Activated T-cell treated with anti-CD3 and anti-CD28 coated beads for 48 hours (primary cell): ENCODE measurements around the gene KANSL1.

Experiments used
- DNase-seq: peaks from one replicate; pipeline ENCODE4 v3.0.0-alpha.2; 2020; ENCODE audit warnings: low read depth

The KANSL1 gene

DNA sequence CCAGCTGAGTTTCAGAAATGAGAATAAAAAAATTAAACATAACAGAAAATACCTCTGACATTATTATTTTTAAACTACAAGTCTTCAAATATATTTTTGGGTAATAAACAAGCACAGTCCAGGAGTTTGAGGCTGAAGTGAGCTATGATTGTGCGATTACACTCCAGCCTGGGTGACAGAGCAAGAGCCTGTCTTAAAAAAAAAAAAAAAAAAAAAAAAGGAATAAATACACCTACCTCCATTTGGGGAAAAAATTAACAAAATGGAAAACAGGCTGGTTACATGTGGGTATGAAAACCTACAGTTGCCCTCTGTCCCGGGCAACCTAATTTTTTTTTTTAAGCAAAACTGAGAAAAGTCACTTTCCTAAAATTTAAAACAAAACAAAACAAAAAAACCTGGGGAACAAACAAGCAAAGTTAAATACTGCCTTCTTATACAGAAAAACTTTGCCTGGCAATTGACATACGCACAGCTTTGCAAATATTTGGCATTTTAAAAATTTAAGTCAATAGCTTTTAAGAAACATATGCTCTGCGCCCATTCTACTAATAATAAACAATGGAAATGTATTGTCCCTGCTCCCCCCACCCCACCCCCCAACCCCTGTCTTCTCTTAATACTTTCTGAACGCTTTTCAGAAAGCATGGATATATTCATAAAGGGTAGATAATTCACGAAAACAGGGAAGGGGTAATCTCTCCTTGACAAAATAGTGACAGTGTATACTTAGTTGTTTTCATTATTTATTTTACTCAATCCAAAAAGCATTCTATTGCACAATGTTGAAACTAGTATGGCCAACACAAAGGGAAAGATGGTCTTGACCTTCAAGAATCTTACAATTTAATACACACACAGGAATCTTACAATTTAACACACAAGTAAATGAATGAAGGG, 112.9 kb downstream of the KANSL1 start:
- no peak for DNase-seq

DNA sequence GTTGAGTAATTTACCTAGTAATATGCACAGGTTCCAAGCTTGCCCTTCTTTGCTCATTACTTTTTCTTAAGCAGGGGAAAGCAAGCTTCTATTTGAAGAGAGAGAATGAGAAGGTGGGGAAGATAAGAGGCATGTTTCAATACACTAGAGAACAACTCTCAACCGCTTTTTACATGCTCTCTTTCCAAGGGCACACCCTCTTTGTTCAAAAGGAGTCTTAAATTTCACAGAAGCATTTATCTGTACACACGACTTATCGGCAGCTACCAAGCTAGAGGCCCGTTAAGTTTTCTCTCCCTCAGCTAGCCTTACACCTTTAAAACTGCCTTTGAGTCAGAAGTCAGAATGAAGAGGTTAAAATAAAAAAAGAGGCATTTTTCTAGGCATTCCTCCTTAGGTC, 114.6 kb downstream of the KANSL1 start:
- no peak for DNase-seq

DNA sequence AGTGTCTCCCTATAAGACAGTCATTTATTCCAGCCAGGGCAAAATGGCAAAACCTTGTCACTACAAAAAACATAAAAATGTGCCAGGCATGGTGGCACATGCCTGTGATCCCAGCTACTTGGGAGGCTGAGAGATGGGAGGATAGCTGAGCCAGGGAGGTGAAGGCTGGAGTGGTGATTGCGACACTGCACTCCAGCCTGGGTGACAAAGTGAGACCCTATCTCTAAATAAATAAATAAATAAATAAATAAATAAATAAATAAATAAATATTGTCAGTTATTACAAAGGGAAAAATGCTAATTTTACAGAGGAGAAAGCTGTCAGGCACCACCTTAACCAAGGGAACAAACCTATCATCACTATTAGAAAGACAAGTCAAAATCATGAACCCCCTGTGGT, 118.7 kb downstream of the KANSL1 start:
- DNase-seq, result no peak

DNA sequence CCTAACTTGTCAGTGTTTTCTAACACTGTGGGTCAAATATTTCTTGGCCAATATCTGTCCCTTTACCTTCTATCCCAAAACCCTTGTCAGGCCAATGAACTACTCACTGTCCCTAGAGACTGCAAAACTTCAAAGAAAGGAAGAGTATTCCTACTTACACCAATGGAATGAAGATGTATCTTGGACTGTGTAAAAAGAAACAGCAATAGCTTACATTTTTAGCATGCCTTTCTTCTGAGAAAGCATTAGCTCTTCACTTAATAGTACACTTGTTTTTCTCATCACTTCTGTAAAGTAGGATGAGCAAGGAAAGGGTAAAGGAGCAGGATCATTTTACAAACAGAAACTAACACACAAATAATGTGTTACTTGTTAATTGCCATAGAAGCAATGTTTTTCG, 120.2 kb downstream of the KANSL1 start:
- no peak for DNase-seq

DNA sequence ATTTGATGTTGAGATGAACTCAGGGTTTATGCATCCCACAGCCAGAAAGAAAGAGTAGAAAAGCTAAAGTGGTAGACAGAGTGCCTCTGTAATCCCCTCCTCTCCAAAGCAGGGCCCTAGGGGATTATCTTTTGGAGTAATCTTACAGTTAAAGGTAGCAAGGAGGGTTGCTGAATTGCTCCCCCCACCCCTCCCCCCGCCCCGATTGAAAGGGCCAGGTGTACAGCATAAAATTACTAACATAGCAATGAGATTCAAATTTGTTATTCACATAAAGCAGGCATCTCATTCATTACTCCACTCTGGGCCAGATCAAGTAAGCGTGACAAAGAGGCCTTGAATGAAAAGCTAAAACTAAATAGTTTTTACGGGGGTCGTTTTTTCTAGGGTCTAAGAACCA, 121.4 kb downstream of the KANSL1 start:
- DNase-seq, result no peak

DNA sequence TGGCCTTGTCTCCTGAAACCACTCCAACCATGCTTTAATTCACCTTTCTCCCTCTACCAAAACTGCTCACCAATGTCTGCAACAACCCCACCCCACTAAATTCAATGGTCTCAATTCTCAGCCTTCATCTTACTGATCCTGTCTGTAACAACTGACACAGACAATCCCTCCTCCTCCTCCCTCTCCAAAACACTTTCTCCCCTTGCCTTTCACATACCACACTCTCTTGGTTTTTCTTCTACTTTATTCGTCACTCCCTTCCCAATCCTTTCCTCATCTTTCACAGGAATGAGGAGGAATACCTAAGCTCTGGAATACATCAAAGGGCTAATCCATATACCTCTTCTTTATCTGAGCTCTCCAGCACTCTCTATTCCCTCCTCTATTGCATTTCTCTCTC, 128.8 kb downstream of the KANSL1 start:
- no peak for DNase-seq

DNA sequence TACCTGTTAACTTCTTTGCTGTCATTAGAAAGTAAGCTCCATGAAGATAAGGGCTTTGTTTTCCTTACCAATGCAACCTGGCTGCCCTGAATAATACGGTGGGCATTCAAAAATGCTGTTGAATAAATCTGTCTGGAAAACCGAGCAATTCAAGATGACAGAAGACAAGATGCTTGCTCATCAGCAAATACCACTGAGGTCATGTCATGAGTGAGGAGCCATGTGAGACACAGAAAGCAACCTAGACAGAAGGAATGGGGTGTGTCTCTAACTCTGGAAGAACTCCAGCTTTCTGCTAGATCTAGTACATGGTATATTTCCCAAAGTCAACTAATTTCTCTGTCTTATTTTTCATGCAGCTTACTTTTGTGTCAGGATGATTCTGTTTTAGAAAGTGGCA, 130.0 kb downstream of the KANSL1 start:
- no peak for DNase-seq

DNA sequence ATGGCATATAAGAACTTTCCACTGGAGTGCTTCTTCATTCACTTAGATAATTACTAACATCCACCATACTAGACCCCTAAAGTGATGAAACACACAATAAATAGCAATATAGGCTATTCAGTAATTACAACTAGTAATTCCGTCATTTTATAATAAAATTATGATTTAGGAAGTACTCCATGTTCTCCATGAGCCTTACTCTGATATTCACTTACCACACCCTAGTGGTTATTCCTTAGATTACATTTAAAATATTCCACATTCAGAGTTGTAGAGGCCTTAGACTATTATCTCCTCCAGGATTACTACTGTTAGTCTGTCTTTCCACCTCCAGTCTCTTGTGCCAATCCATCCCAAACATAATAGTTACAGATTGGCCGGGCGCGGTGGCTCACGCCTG, 131.8 kb downstream of the KANSL1 start:
- DNase-seq, result no peak

DNA sequence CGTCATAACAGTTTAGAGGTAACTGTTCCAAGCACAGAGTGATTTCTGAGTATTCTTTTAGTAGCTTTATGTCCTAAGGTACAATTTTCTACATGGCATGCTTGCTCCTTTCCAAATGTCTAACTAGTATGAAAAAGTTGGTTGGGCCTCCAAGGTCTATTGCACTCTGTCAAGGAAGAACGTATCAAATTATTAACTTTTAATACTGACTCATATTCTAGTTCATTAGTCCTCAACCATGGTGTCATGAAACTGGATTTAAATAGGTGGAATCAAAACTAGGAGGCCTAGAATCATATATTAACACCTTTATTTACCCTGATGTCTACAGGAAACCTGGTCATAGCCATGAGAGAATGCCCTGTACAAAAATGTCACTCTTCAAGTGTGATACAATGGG, 132.8 kb downstream of the KANSL1 start:
- no peak for DNase-seq

DNA sequence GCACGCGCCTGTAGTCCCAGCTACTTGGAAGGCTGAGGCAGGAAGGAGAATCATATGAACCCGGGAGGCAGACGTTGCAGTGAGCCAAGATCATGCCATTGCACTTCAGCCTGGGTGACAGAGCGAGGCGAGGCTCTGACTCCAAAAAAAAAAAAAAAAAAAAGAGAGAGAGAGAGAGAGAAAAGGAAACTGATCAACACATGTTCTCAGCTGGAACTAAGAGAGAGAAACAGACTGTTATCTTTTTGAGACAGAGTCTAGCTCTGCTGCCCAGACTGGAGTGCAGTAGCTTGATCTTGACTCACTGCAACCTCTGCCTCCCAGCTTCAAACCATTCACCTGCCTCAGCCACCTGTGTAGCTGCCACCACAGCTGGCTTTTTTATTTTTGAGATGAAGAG, 133.7 kb downstream of the KANSL1 start:
- DNase-seq, result no peak

DNA sequence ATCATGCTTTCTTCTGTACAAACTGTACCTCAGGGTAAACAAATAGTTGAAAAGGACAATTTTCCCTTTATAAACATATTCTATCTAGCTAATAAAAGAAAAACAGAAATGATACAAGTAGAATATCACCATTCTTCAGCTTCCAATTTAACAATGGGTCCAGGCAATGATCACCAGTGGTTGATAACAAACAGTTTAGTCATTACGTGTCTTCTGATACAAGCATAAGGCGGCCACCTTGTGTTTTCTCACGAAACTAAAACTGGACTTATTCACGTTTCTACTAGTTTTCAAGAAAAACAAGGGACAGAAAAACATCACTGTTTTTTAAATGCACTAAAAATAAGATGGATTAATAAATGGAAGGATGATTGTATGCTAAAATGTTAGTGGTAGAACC, 135.9 kb downstream of the KANSL1 start:
- DNase-seq, result no peak

DNA sequence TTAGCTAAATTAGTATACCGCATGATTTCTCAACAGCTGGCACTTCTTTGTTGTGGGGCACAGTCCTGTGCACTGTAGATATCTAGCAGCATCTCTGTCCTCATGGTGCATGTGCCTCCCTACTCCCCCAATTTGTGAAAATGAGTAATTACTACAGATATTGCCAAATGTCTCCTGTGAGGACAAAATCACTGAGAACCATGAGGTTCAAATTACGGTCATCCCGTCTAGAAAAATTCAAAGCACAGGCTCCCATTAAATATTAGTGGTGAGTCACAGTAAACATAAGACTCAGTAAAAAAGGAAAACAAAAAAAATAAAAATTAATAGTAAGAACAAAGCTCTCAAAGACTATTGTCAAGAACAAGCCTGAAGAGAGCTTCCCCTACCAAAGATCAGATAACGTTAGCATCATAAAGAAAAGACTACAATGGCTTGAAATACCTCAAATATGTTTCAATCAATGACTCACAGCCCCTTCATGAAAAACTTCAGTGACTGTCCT, 136.4 kb downstream of the KANSL1 start:
- no peak for DNase-seq

DNA sequence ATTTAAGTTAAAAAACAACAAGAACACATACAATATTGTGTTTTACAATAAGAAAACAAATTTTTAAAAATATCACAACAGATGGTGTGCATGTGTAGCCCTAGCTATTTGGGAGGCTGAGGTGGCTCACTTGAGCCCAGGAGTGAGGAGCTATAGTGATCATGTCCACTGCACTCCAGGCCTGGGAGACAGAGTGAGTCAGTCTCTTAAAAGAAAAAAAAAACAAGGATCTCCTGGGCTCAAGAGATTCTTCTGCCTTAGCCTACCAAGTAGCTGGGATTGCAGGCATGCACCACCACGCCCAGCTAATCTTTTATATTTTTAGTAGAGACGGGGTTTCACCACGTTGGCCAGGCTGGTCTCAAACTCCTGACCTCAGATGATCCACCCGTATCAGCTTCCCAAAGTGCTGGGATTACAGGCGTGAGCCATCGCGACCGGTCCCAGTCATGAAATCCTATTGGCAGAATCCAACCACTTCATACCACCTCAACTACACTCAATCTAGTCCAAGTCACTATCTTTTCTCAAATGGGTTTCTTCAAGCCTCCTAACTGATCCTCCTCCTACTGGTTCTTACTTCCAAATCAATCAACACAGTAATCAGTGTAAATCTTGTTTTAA, 139.2 kb downstream of the KANSL1 start:
- DNase-seq, result no peak

DNA sequence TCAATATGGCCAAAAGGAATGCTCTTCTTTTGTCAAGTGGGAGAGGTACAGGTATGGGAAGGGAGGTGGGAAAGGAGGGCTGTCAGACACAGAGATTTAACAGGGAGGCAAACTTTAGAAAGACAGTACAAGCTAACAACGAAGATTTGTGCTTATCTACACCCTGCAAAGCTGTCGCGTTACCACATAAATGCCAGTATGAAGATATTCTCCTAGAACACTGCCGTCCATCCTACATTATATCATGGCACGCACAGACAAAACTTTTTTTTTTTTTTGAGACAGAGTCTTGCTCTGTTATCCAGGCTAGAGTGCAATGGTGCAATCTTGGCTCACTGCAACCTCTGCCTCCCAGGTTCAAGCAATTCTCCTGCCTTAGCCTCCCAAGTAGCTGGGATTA, 143.6 kb downstream of the KANSL1 start:
- no peak for DNase-seq

DNA sequence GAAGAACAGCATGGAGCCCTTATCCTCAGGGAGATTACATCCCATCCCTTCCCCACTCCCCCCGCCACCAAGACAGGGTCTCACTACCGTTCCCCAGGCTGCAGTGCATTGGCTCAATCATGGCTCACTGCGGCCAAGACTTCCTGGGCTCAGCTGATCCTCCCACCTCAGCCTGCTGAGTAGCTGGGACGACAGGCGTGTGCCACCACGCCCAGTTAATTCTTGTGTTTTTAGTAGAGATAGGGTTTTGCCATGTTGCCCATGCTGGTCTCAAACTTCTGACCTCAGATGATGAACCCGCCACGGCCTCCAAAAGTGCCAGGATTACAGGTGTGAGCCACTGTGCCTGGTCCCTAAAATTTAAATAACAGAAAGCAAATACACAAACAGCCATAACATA, 145.4 kb downstream of the KANSL1 start:
- DNase-seq, result no peak

DNA sequence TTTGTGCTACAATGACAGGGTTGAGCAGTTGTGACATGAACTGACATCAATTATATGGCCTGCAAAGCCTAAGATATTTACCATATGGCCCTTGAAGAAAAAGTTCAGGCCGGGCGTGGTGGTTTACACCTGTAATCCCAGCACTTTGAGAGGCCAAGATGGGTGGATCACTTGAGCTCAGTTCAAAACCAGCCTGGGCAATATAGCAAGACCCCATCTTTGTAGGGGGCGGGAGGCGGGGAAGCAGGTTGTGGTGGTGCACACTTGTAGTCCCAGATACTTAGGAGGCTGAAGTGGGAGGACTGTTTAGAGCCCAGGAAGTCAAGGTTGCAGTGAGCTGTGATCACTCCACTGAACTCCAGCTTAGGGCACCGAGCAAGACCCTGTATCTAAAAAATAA, 145.8 kb downstream of the KANSL1 start:
- no peak for DNase-seq

DNA sequence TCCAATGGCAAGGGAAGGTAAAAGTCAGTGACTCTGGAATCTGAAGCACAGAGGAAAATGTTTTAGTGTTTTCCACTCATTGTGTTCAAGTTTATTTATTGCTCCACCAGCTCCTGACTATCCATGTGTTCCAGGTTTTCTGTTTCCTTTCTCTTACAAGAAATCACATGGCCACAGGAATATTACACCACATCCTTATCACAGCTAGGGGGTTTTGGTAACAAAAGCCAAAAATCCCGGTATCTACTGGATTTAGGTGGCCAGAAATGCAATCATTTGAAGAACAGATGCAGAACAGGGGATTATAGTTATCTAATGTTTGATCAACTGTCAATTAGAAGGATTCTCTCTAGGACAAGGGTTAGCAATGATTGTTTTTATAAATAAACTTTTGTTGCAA, 146.3 kb downstream of the KANSL1 start:
- no peak for DNase-seq

DNA sequence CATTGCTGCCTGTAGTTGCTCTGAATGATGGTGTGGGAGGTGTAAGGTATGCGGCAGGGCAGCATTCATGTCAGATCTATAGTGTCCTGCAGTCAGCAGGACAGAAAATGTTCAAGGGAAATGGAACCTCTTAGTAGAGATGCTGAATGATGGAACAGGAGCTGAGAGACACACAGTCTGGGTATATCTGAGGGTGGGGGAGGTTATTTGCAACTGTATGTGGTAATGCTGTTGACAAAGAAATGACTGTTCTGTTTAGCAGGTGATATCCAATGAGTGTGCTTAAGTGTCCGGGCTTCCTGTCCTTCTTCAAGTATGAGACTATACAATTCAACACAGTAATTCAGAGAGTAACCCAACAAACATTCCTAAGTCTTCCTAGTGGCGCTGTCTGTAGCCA, 147.6 kb downstream of the KANSL1 start:
- DNase-seq, result no peak

DNA sequence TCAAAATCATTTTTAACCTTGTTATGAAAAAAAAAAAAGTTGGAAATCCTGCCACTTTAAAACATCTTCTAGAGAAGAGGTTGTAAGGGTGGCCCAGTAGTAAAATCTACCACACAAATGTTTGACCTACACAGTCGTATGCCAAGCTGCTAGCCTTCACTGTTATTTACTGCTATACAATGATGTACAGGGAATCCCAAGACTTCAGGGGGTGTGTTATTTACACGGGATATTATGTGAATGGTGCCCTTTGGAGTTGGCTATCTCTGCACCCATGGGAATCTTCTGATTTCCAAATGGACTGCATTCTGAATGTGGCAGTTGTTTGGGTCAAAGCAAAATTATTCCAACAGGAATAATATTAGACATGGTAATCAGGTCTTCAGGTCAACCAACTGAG, 148.2 kb downstream of the KANSL1 start:
- DNase-seq, result no peak

DNA sequence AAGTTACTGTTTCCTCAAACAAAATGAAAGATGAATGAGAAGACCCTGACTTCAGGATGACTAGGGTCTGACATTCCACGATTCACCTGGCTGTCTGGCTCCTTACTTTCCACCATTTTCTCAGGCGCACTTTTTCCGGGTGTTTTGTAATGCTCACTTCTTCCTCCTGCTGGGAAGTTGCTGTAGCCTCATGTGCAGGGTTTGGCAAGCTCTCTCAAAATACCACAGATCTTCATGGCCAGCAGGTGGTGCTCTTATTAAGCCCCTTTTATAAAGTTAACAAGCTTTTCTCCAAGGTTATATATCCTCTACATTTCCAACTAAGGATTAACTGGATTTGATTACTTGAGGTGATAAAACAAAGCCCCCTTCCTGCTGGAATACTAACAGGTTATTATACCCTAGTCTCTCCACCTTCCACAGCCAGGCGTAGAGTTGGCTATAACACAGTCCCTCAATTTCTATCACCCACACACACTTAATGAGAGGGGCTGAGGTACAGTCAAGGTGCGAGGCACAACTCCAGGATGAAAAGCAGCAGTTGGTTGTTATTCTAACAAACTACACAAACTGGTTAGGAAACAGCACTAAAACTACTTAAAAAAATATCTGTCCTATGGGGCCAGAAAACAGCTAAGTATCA, 148.8 kb downstream of the KANSL1 start:
- DNase-seq, result no peak

DNA sequence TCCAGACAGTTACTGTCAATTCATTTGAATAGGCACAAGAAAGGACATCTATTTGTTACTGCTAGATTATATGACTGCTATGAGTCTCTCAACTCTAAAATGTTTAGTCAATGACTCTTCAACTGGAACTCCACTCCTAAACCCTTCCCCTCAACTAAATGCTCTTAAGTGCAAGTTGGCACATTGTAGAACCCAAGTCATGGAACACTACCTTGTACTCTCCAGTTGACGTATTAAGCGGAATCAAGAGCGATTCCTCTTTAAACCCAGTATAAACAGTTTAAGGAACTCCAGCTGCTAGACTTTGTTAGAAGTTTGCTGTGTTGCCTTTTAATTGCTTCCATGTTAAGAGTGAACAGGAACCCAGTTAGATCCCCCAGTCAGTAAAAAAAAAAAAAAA, 149.6 kb downstream of the KANSL1 start:
- DNase-seq, result no peak

DNA sequence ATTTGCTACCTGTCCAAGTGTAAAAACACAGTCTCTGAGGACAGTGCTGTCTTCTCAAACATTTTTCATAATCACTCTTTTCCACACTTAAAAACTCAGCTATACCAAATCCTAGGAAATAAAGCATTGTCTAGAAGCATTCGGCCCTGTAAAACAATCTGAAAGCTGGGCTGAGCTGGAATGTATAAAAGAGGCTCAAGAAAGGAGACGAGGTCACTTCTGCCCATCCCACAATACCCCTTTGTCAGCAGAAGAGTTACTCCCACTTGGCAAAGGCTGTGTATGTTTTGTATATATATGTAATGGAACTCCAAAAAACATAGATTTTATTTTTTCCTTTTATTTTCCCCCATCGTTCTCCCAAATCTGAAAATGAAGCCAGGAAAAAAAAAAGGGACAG, 150.3 kb downstream of the KANSL1 start:
- DNase-seq, result no peak

DNA sequence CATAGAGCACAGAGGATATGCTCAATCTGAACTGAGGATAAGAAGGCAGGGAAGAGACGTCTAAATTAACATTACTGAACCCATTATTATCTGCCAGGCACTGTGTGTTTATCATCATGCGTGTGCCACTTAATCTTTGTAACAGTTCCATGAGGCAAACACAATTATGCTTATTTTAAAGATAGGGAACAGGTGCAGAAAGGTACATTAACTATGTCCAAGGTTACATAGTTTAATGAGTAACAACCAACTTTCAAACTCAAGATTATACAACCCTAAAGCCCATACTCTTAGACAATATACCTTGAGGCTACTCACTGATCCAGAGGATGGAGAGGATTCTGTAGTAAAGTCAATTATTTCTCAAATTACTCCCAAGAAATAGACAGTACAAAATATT, 151.0 kb downstream of the KANSL1 start:
- DNase-seq, result no peak
